Measurements from ENCODE around the gene COL24A1. TPM values are rescaled to one million over a fixed set of nuclear protein-coding genes. Genes with fewer than 3 reads are reported as not detected.
"Not testable (repeated sequence)": the region's sequence is repeated elsewhere in the genome, so short reads cannot be mapped to it uniquely, and the experiment has no call there.

Gene COL24A1
- total RNA-seq, 1 donor from 2014 or later = not detected

DNA sequence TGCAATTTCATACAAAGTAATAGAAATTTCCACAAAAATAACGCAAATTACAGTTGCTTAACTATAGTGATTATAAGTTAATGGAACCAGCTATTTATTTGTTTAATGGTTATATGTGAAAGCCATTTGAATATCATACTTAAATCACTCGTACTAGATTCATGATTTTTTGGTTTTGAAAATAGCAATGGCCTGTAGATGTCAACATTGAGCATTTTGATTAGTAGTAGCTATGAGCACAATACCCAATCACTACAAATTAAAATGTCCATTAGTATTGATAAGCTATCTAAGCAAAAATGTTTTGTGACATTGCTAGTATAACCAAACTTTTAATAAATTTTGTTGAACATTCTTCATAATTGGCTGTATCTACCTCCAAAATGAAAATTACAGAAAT is 10.0 kb downstream of the COL24A1 start:
- H3K4me1 Mint-ChIP-seq (ENCODE audit: low read depth) = no peaks in the 10 kb centered on the region
- no peak overlapping the region for H3K4me3 Mint-ChIP-seq (ENCODE audit: low read depth)
- H3K27ac Mint-ChIP-seq = no peak overlapping the region
- intact Hi-C loops (cut with micrococcal nuclease) = no loop called here
- H3K27me3 Mint-ChIP-seq (ENCODE audit: low read depth) = no peaks in the 10 kb centered on the region
- H3K9me3 Mint-ChIP-seq = no peaks in the 10 kb centered on the region
- H3K36me3 Mint-ChIP-seq (ENCODE audit: low read depth) = no peaks in the 10 kb centered on the region
- no peak for DNase-seq (ENCODE audit: low spot score)

- Mint-ChIP-seq H3K27me3 (ENCODE audit: low read depth) (no peaks in the 10 kb centered on the region), H3K4me3 (ENCODE audit: low read depth) (no peak overlapping the region), H3K9me3 (no peaks in the 10 kb centered on the region), H3K4me1 (ENCODE audit: low read depth) (no peaks in the 10 kb centered on the region), H3K27ac (no peak overlapping the region), H3K36me3 (ENCODE audit: low read depth) (no peaks in the 10 kb centered on the region)
- intact Hi-C loops (cut with micrococcal nuclease) = no loop called here
- no peak for DNase-seq (ENCODE audit: low spot score)
Observed at GRCh38 chr1:86140281-86140880, 16.2 kb downstream of the COL24A1 start.

DNA sequence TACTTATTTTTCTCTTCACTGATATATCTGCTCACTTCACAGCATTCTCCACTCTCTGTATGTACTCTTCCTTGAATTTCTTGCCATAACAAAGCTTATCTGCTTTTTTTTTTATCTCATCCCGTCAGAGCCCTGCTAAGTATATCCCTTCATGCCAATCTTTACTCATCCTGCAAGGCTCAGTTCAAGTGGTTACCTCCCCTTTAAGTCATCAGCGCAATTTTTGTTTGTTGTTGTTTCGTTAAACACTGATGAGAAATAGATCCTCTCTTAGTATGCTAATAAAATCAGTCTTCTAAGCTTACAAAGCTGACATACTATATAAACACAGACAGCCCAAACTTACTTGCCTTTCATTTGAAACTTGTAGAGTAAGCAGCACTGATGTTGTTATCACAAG is 17.8 kb downstream of the COL24A1 start:
- Mint-ChIP-seq H3K27ac (no peak overlapping the region), H3K27me3 (ENCODE audit: low read depth) (no peaks in the 10 kb centered on the region), H3K36me3 (ENCODE audit: low read depth) (no peaks in the 10 kb centered on the region), H3K9me3 (no peaks in the 10 kb centered on the region), H3K4me3 (ENCODE audit: low read depth) (no peak overlapping the region), H3K4me1 (ENCODE audit: low read depth) (no peaks in the 10 kb centered on the region)
- intact Hi-C loops (cut with micrococcal nuclease) = no loop called here
- no peak for DNase-seq (ENCODE audit: low spot score)

- intact Hi-C loops (cut with micrococcal nuclease) = no loop called here
- Mint-ChIP-seq H3K27me3 (ENCODE audit: low read depth) (no peaks in the 10 kb centered on the region), H3K4me3 (ENCODE audit: low read depth) (no peak overlapping the region)
Observed at GRCh38 chr1:86137436-86137835, 19.1 kb downstream of the COL24A1 start.

GRCh38 chr1:86119214-86119764 is 37.3 kb downstream of the COL24A1 start:
- Mint-ChIP-seq H3K27me3 (ENCODE audit: low read depth) (no peaks in the 10 kb centered on the region), H3K4me1 (ENCODE audit: low read depth) (peaks cover 8% of the 10 kb centered on the region), H3K4me3 (ENCODE audit: low read depth) (no peak overlapping the region), H3K9me3 (no peaks in the 10 kb centered on the region), H3K36me3 (ENCODE audit: low read depth) (no peaks in the 10 kb centered on the region), H3K27ac (no peak overlapping the region)
- intact Hi-C loops (cut with micrococcal nuclease) = no loop called here
- DNase-seq (ENCODE audit: low spot score) = no peak

More at GRCh38 chr1:86137436-86137835, 19.1 kb downstream of the COL24A1 start:
- Mint-ChIP-seq H3K9me3 (no peaks in the 10 kb centered on the region), H3K4me1 (ENCODE audit: low read depth) (no peaks in the 10 kb centered on the region), H3K27ac (no peak overlapping the region), H3K36me3 (ENCODE audit: low read depth) (no peaks in the 10 kb centered on the region)
- DNase-seq (ENCODE audit: low spot score) = no peak

GRCh38 chr1:86114816-86115400 is 41.7 kb downstream of the COL24A1 start:
- intact Hi-C loops (cut with micrococcal nuclease) = no loop called here
- H3K9me3 Mint-ChIP-seq = no peaks in the 10 kb centered on the region
- H3K4me3 Mint-ChIP-seq (ENCODE audit: low read depth) = no peak overlapping the region
- H3K36me3 Mint-ChIP-seq (ENCODE audit: low read depth) = no peaks in the 10 kb centered on the region
- DNase-seq (ENCODE audit: low spot score) = no peak
- H3K4me1 Mint-ChIP-seq (ENCODE audit: low read depth) = peaks cover 8% of the 10 kb centered on the region
- H3K27ac Mint-ChIP-seq = no peak overlapping the region
- no peaks in the 10 kb centered on the region for H3K27me3 Mint-ChIP-seq (ENCODE audit: low read depth)

GRCh38 chr1:86114236-86114635 is 42.3 kb downstream of the COL24A1 start:
- H3K36me3 Mint-ChIP-seq (ENCODE audit: low read depth) = no peaks in the 10 kb centered on the region

GRCh38 chr1:86111590-86111989 is 45.0 kb downstream of the COL24A1 start:
- H3K4me1 Mint-ChIP-seq (ENCODE audit: low read depth); H3K36me3 Mint-ChIP-seq (ENCODE audit: low read depth); H3K9me3 Mint-ChIP-seq; H3K27ac Mint-ChIP-seq; DNase-seq (ENCODE audit: low spot score); H3K27me3 Mint-ChIP-seq (ENCODE audit: low read depth); H3K4me3 Mint-ChIP-seq (ENCODE audit: low read depth); intact Hi-C loops (cut with micrococcal nuclease): not testable (repeated sequence)

More at GRCh38 chr1:86114236-86114635, 42.3 kb downstream of the COL24A1 start:
- Mint-ChIP-seq H3K27me3 (ENCODE audit: low read depth) (no peaks in the 10 kb centered on the region), H3K27ac (no peak overlapping the region), H3K4me3 (ENCODE audit: low read depth) (no peak overlapping the region), H3K4me1 (ENCODE audit: low read depth) (peaks cover 7% of the 10 kb centered on the region), H3K9me3 (no peaks in the 10 kb centered on the region)
- intact Hi-C loops (cut with micrococcal nuclease) = no loop called here
- DNase-seq (ENCODE audit: low spot score) = no peak

- no peak for DNase-seq (ENCODE audit: low spot score)
- Mint-ChIP-seq H3K27ac (no peak overlapping the region), H3K9me3 (no peaks in the 10 kb centered on the region), H3K4me1 (ENCODE audit: low read depth) (no peaks in the 10 kb centered on the region), H3K27me3 (ENCODE audit: low read depth) (no peaks in the 10 kb centered on the region), H3K36me3 (ENCODE audit: low read depth) (no peaks in the 10 kb centered on the region), H3K4me3 (ENCODE audit: low read depth) (no peak overlapping the region)
- intact Hi-C loops (cut with micrococcal nuclease) = no loop called here
Observed at GRCh38 chr1:86110451-86111129, 46.0 kb downstream of the COL24A1 start.

GRCh38 chr1:86105533-86105866 is 51.1 kb downstream of the COL24A1 start:
- Mint-ChIP-seq H3K27me3 (ENCODE audit: low read depth) (no peaks in the 10 kb centered on the region), H3K4me1 (ENCODE audit: low read depth) (no peaks in the 10 kb centered on the region), H3K36me3 (ENCODE audit: low read depth) (no peaks in the 10 kb centered on the region), H3K4me3 (ENCODE audit: low read depth) (no peak overlapping the region), H3K27ac (no peak overlapping the region), H3K9me3 (no peaks in the 10 kb centered on the region)
- intact Hi-C loops (cut with micrococcal nuclease) = no loop called here
- no peak for DNase-seq (ENCODE audit: low spot score)

DNA sequence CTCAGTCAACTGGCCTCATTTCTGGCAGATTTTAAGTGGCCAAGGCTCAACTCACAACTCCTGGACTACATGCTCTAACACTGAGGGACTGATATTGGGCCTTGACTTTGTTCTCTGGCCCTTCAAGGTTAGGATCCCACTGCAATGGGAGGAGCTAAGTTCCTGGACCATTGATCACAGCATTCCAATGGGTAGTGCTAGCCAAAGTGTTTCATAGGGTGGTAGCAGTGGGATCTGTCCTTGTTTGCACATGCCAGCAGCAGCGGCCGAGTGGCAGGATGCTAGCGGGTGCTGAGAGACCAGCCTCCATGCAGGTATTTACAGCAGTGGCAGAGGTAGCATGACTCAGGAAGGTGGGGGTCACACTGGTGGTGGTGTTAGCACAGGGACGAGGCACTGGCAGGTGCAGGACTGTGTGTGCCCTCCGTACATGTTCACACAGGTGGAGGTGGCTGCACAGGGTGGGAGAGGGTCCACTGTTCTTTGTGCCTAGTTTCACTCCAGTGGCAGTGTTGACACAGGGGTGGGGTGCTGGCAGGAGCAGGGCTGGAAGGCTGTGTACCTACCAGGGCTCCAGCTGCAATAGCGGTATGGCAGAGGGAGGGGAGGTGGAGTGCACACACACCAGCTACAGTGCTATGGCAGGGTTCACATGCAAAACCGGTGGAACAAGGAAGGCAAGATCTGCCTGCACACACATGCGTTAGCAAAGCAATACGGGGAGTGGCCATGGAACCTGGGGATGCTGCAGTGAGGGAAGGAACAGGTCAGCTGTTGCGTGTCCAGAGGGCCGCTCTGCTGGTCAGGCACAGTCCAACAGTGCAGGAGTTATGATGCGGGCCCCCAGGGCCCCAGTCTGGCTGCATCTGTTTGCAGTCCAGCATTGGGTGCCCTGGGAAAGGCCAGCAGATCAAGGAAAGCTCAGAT is 51.7 kb downstream of the COL24A1 start:
- Mint-ChIP-seq H3K4me1 (ENCODE audit: low read depth) (no peaks in the 10 kb centered on the region), H3K9me3 (no peaks in the 10 kb centered on the region), H3K4me3 (ENCODE audit: low read depth) (no peak overlapping the region), H3K27ac (no peak overlapping the region), H3K36me3 (ENCODE audit: low read depth) (no peaks in the 10 kb centered on the region), H3K27me3 (ENCODE audit: low read depth) (no peaks in the 10 kb centered on the region)
- DNase-seq (ENCODE audit: low spot score) = no peak
- intact Hi-C loops (cut with micrococcal nuclease) = no loop called here

DNA sequence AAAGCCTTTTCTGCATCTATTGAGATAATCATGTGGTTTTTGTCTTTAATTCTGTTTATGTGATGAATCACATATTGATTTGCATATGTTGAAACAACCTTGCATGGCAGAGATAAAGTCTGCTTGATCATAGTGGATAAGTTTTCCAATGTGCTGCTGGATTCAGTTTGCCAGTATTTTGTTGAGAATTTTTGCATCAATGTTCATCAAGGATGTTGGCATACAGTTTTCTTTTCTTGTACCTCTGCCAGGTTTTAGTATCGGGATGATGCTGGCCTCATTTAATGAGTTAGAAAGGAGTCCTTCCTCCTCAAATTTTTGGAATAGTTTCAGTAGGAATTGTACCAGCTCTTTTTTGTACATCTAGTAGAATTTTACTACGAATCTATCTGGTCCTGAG is 55.0 kb downstream of the COL24A1 start:
- H3K9me3 Mint-ChIP-seq = no peaks in the 10 kb centered on the region
- H3K4me1 Mint-ChIP-seq (ENCODE audit: low read depth) = no peaks in the 10 kb centered on the region
- no peaks in the 10 kb centered on the region for H3K27me3 Mint-ChIP-seq (ENCODE audit: low read depth)
- H3K4me3 Mint-ChIP-seq (ENCODE audit: low read depth) = no peak overlapping the region
- DNase-seq (ENCODE audit: low spot score) = no peak
- intact Hi-C loops (cut with micrococcal nuclease) = no loop called here
- no peaks in the 10 kb centered on the region for H3K36me3 Mint-ChIP-seq (ENCODE audit: low read depth)
- H3K27ac Mint-ChIP-seq = no peak overlapping the region

All from activated T-helper 2 cell treated with anti-CD3 and anti-CD28 coated beads, Interferon-gamma antibody, Interleukin-2, Interleukin-4, amounts not matched to agents 10 μg/mL and 5 μg/mL and 100 μg/mL, durations not matched to agents 14 hours and 24 hours and 36 hours (primary cell).